Fibroblast of lung (primary cell): Measurements from ENCODE around the gene CRTAP. TPM values are rescaled to one million over a fixed set of nuclear protein-coding genes. Genes with fewer than 3 reads are reported as not detected.
A peak's percentile ranks its signal among the peaks of the same experiment; 100 is the strongest.

Source experiments
- DNase-seq, 2 donors: peaks; one replicate each; pipeline versions ENCODE4 v3.0.0 to v3.0.0-alpha.2; 2010; ENCODE audit warnings: low read depth in 2 of 2
- H2AFZ ChIP-seq: 2 replicates; pipeline ENCODE4 v1.5.1; 2012; ENCODE audit warnings: low read length, control low read depth, inconsistent platforms
- H3K27ac ChIP-seq: 2 replicates; pipeline ENCODE4 v1.5.1; 2011; ENCODE audit warnings: low read length, control low read depth; ENCODE audit not compliant: insufficient read depth
- H3K27me3 ChIP-seq: 2 replicates; pipeline ENCODE4 v1.5.1; 2011; ENCODE audit warnings: mild to moderate bottlenecking, low read length; ENCODE audit not compliant: control insufficient read depth, insufficient read depth
- H3K36me3 ChIP-seq: 2 replicates; pipeline ENCODE4 v1.5.1; 2011; ENCODE audit warnings: low read length; ENCODE audit not compliant: control insufficient read depth, insufficient read depth
- H3K4me1 ChIP-seq: 2 replicates; pipeline ENCODE4 v1.5.1; 2011; ENCODE audit warnings: low read length; ENCODE audit not compliant: control insufficient read depth, insufficient read depth; ENCODE audit errors: extremely low read depth
- H3K4me2 ChIP-seq: 2 replicates; pipeline ENCODE4 v1.5.1; 2011; ENCODE audit warnings: low read length, control low read depth; ENCODE audit not compliant: insufficient read depth; ENCODE audit errors: extremely low read depth
- H3K4me3 ChIP-seq, 4 experiments: fragments of 200-600 bp in 1 of 4; sonication (generic) in 1 of 4; replicated peaks in 1 of 4; 2 replicates each; pipeline ENCODE4 v1.5.1; 2011 to 2016; ENCODE audit warnings: low read length in 4 of 4, low read depth in 3 of 4, mild to moderate bottlenecking in 3 of 4, control low read depth in 2 of 4, inconsistent platforms in 1 of 4, mixed read lengths in 1 of 4; ENCODE audit not compliant: insufficient read depth in 1 of 4; ENCODE audit errors: control extremely low read depth in 1 of 4
- H3K79me2 ChIP-seq: 2 replicates; pipeline ENCODE4 v1.5.1; 2012; ENCODE audit warnings: mild to moderate bottlenecking, low read length, inconsistent platforms; ENCODE audit not compliant: control insufficient read depth, insufficient read depth
- H3K9ac ChIP-seq: 2 replicates; pipeline ENCODE4 v1.5.1; 2011; ENCODE audit warnings: mild to moderate bottlenecking, low read length, control low read depth; ENCODE audit not compliant: insufficient read depth
- H3K9me3 ChIP-seq: 2 replicates; pipeline ENCODE4 v1.5.1; 2012; ENCODE audit warnings: low read depth, low read length; ENCODE audit not compliant: control insufficient read depth, insufficient read depth
- H4K20me1 ChIP-seq: 2 replicates; pipeline ENCODE4 v1.5.1; 2011; ENCODE audit warnings: low read length; ENCODE audit not compliant: control insufficient read depth, insufficient read depth; ENCODE audit errors: extremely low read depth
- EZH2 ChIP-seq: IDR thresholded peaks from 2 replicates; pipeline ENCODE4 v1.5.1; 2012; ENCODE audit warnings: low read length, control low read depth, mild to moderate bottlenecking; ENCODE audit errors: missing control alignments
- polyA plus RNA-seq, 2 donors: library from polyadenylated mRNA; depleted of rRNA in 1 of 2; stranded (reverse) in 1 of 2; unstranded in 1 of 2; fragments of >200 nt; gene quantifications; 2 replicates each; pipeline ENCODE4 v1.2.1, GENCODE V29; 2011 to 2012; ENCODE audit warnings: missing spikeins in 1 of 2
- total RNA-seq: library from RNA; depleted of rRNA; stranded (reverse); fragments of >200 nt; gene quantifications from 2 replicates; pipeline ENCODE4 v1.2.1, GENCODE V29; 2014
- TF ChIP-seq, protein P1 (sequence below), 2 donors: IDR thresholded peaks in 1 of 2; conservative IDR thresholded peaks in 1 of 2; 1 replicate in 1 of 2; 2 replicates in 1 of 2; pipeline ENCODE4 v1.5.1; 2011 to 2012; ENCODE audit warnings: low read length in 2 of 2, control low read depth in 1 of 2, inconsistent platforms in 1 of 2, low read depth in 1 of 2, mild to moderate bottlenecking in 1 of 2

CRTAP gene
- total and polyA plus RNA-seq, 2 donors (not counting 1 experiment from before 2014, with no cell fraction given), result 318 to 332 TPM

DNA sequence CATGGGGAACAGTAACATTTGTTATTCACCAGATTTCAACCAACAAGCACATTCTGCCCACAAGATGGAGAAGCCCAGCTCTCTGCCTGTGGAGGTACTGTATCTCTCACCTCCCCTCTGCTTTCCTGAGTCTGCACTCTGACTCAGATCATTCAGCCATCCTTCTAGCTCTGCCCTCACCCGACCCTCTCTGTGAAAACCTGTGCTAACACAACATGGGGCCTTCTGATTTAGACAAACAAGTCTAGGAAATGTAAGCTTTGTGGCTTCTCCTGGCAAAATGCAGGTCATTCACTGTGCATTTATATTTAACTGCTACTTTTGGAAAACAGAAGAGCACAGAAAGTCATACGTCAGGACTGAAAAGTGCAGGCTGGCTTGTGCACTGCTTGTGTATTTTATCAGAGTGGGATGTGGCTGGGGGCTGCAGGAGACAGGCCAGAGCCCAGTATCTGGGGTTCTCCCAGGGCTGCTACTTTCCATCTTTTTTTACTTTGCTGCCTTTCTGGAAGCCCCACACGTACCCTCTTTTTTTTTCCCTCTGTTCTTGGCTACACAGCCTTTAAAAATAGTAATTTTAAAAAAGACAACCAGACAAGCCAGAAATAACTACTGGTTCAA is 54.0 kb downstream of the CRTAP start:
- Histone ChIP-seq H2AFZ (no peak overlapping the region), H3K9me3 (no peaks in the 10 kb centered on the region), H3K4me2 (no peak overlapping the region), H3K36me3 (no peaks in the 10 kb centered on the region), H3K79me2 (no peaks in the 10 kb centered on the region), H3K27me3 (no peaks in the 10 kb centered on the region), H4K20me1 (no peaks in the 10 kb centered on the region), H3K9ac (no peak overlapping the region), H3K27ac (no peak overlapping the region), H3K4me1 (no peaks in the 10 kb centered on the region), H3K4me3 (no peak overlapping the region)
- DNase-seq, result peak; percentile 23 to 36
- TF ChIP-seq EZH2, result no peak
- TF ChIP-seq, protein P1, sequence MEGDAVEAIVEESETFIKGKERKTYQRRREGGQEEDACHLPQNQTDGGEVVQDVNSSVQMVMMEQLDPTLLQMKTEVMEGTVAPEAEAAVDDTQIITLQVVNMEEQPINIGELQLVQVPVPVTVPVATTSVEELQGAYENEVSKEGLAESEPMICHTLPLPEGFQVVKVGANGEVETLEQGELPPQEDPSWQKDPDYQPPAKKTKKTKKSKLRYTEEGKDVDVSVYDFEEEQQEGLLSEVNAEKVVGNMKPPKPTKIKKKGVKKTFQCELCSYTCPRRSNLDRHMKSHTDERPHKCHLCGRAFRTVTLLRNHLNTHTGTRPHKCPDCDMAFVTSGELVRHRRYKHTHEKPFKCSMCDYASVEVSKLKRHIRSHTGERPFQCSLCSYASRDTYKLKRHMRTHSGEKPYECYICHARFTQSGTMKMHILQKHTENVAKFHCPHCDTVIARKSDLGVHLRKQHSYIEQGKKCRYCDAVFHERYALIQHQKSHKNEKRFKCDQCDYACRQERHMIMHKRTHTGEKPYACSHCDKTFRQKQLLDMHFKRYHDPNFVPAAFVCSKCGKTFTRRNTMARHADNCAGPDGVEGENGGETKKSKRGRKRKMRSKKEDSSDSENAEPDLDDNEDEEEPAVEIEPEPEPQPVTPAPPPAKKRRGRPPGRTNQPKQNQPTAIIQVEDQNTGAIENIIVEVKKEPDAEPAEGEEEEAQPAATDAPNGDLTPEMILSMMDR (conservative IDR thresholded peaks at IDR 0.05 in 1 of 2, IDR thresholded peaks at IDR 0.05 in 1 of 2; ENCODE audit: low read depth in 1 of 2, low read length in 2 of 2), result no peak

DNA sequence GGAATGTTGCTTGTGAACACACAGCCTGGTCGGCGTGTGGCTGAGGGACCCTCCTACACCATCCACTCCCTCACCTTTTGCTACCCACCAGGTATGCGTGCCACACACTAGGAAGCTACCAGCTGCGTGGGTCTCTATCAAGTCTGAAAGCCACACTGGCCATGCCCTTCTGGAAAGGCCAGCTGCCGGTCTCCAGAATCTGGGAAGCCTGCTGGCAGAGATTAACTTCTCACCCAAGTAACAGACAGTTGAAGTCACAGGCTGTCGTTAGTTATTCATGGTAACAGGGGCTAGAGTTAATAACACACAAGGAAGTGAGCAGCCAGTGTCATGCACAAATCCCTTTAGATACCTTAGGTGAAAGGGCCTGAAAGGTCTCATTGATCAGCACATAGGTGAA is 56.7 kb downstream of the CRTAP start:
- no peak for TF ChIP-seq EZH2
- TF ChIP-seq, protein P1 (conservative IDR thresholded peaks at IDR 0.05 in 1 of 2, IDR thresholded peaks at IDR 0.05 in 1 of 2; ENCODE audit: low read depth in 1 of 2, low read length in 2 of 2), result no peak
- Histone ChIP-seq H3K4me3 (no peak overlapping the region), H3K27me3 (no peaks in the 10 kb centered on the region), H3K36me3 (no peaks in the 10 kb centered on the region), H3K9ac (no peak overlapping the region), H3K4me1 (no peaks in the 10 kb centered on the region), H4K20me1 (no peaks in the 10 kb centered on the region), H3K9me3 (no peaks in the 10 kb centered on the region), H2AFZ (no peak overlapping the region), H3K27ac (no peak overlapping the region), H3K79me2 (no peaks in the 10 kb centered on the region), H3K4me2 (no peak overlapping the region)
- DNase-seq, result no peak

DNA sequence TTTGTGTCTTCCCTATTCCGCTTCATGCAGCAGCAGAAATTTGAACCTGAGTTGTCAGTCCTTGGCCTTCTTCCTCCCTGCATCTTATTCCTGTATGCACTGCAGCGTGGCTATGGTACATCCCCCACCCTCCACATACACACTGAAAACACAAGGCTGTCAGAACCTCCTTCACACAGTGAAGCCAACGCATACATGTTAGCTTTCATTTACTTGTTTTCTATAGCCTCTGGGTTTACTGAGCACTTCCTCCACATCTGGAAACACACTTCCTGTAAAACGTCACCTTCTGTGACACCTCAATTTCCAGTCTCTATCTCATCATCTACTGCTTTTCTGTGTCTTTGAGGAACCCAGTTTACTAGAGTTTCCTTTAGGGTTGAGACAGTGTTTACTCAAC is 57.8 kb downstream of the CRTAP start:
- H2AFZ ChIP-seq, result no peak overlapping the region
- no peak overlapping the region for H3K9ac ChIP-seq
- no peaks in the 10 kb centered on the region for H4K20me1 ChIP-seq
- no peak overlapping the region for H3K4me3 ChIP-seq
- no peaks in the 10 kb centered on the region for H3K9me3 ChIP-seq
- no peaks in the 10 kb centered on the region for H3K36me3 ChIP-seq
- no peaks in the 10 kb centered on the region for H3K27me3 ChIP-seq
- no peaks in the 10 kb centered on the region for H3K4me1 ChIP-seq
- H3K4me2 ChIP-seq, result no peak overlapping the region
- no peak for DNase-seq
- H3K27ac ChIP-seq, result no peak overlapping the region
- no peak for TF ChIP-seq EZH2
- TF ChIP-seq, protein P1 (conservative IDR thresholded peaks at IDR 0.05 in 1 of 2, IDR thresholded peaks at IDR 0.05 in 1 of 2; ENCODE audit: low read depth in 1 of 2, low read length in 2 of 2), result no peak
- H3K79me2 ChIP-seq, result no peaks in the 10 kb centered on the region
